Neuron (in vitro differentiated cells): Measurements from ENCODE around the gene FAM89A.
"Not testable (repeated sequence)": the region's sequence is repeated elsewhere in the genome, so short reads cannot be mapped to it uniquely, and the experiment has no call there.

Source experiments
- H2AFZ ChIP-seq: one replicate; pipeline ENCODE4 v1.6.1; 2013; ENCODE audit warnings: low read depth, mild to moderate bottlenecking, inconsistent platforms, low read length, moderate library complexity
- H3K27me3 ChIP-seq: one replicate; pipeline ENCODE4 v1.6.1; 2013; ENCODE audit warnings: low read length; ENCODE audit not compliant: insufficient read depth
- H3K36me3 ChIP-seq: one replicate; pipeline ENCODE4 v1.6.1; 2013; ENCODE audit warnings: low read length; ENCODE audit not compliant: insufficient read depth
- H3K4me1 ChIP-seq: one replicate; pipeline ENCODE4 v1.6.1; 2013; ENCODE audit warnings: low read length; ENCODE audit not compliant: insufficient read depth
- H3K4me3 ChIP-seq: 2 replicates; pipeline ENCODE4 v1.5.1; 2013; ENCODE audit warnings: mild to moderate bottlenecking, low read length, moderate library complexity
- H3K9me3 ChIP-seq: one replicate; pipeline ENCODE4 v1.6.1; 2013; ENCODE audit warnings: low read length

The FAM89A gene

GRCh38 chr1:230987448-230987847, 52.6 kb downstream of the FAM89A start:
- no peak overlapping the region for H2AFZ ChIP-seq
- H3K36me3 ChIP-seq, result peaks cover 19% of the 10 kb centered on the region
- no peaks in the 10 kb centered on the region for H3K4me1 ChIP-seq
- H3K4me3 ChIP-seq, result no peak overlapping the region
- no peaks in the 10 kb centered on the region for H3K9me3 ChIP-seq
- H3K27me3 ChIP-seq, result no peaks in the 10 kb centered on the region

- no peaks in the 10 kb centered on the region for H3K27me3 ChIP-seq
- no peak overlapping the region for H2AFZ ChIP-seq
- no peak overlapping the region for H3K4me3 ChIP-seq
- H3K4me1 ChIP-seq, result no peaks in the 10 kb centered on the region
- H3K36me3 ChIP-seq, result peaks cover 20% of the 10 kb centered on the region
- no peaks in the 10 kb centered on the region for H3K9me3 ChIP-seq
Measured at GRCh38 chr1:230986976-230987375, 53.1 kb downstream of the FAM89A start.

DNA sequence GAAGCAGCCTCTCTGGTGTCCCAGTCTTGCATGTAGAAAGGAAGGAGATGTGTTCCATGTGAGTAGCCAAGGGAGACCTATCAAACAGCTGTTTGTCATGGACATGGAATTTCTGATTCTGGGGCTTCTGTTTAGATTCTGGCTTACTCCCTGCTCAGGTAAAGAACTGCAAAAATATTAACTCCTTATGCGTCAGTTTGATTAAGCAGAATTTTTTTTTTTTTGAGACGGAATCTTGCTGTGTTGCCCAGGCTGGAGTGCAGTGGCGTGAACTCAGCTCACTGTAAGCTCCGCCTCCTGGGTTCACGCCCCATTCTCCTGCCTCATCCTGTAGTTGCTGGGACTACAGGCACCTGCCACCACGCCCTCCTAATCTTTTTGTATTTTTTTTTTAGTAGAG, 54.3 kb downstream of the FAM89A start:
- Histone ChIP-seq H2AFZ (no peak overlapping the region), H3K9me3 (no peaks in the 10 kb centered on the region), H3K36me3 (peaks cover 24% of the 10 kb centered on the region), H3K27me3 (no peaks in the 10 kb centered on the region), H3K4me3 (no peak overlapping the region), H3K4me1 (no peaks in the 10 kb centered on the region)

DNA sequence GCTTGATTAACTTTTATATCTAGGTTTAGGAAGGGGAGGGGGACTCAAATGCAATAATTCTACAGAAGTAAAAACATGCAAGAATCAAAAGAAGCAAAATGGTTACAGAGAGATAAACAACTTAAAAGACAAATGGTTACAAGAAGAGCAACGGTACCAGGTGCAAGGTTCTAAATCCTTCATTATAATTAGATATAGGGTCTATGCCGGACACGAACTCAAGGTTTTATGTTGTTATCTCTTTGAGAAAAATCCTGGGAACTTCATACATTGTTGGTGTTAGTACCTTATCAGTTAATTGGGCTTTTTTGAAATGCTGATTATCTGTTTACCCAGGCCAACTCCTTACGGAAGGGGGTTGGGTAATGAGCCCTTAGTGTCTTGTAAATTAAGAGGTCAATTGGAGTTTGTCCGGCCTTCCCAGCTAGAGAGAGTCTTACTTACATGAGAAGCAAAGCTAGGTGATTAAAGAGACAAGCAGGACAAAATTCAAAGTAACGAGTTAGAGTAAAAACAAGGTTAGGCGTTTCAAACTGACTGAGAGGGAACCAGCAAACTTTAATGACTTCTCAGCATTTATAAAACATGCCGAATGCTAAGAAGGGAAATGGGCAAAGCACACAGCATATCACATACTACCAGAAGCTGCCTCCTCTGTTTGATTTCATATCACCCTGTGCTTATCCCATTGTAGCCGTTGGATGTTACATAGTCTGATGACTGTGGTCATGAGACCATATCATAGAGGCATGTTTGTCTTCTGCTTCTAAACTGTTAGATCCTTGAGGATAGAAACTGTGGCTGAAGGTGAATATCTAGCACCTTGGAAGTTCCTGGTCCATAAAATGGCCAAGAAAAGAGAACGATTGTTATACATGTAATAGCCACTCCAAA, 55.2 kb downstream of the FAM89A start:
- not testable (repeated sequence) for H3K27me3 ChIP-seq, H3K9me3 ChIP-seq, H3K4me1 ChIP-seq, H2AFZ ChIP-seq, H3K4me3 ChIP-seq
- H3K36me3 ChIP-seq, result peaks cover 22% of the 10 kb centered on the region

DNA sequence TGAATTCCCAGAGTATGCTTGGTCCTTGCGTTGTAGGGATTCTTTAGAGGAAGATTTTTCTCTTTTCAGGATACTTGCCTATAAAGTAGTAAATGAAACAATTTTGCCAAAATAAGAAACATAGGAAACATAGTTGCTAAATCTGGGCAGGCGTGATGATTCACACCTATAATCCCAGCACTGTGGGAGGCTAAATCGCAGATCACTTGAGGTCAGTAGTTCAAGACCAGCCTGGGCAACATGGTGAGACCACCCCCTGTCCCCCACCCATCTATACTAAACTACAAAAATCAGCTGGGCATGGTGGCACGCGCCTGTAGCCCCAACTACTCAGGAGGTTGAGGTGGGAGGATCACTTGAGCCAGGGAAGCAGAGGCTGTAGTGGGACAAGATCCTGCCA, 56.2 kb downstream of the FAM89A start:
- Histone ChIP-seq H3K27me3 (no peaks in the 10 kb centered on the region), H2AFZ (no peak overlapping the region), H3K36me3 (peaks cover 22% of the 10 kb centered on the region), H3K4me3 (no peak overlapping the region), H3K4me1 (peaks cover 7% of the 10 kb centered on the region), H3K9me3 (no peaks in the 10 kb centered on the region)

DNA sequence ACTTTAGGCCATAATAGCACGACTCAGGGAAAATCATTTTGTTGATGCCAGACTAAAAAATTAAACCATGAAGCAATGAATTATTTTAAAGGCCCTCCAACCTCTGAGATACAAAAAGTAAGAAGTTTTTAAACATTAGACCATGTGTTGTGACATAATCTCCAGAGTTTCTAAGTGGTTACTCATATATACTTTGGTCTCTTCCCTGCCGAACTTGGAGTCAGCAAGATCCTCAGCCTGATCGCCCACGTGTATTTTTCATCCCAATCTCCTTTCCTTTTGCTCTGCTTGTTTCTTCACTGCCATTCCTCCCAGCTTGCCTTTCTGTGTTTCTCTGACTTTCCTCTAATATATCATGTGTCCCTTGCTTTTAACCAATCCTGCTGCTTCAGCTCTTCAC, 57.4 kb downstream of the FAM89A start:
- Histone ChIP-seq H3K9me3 (no peaks in the 10 kb centered on the region), H3K4me3 (no peak overlapping the region), H3K27me3 (no peaks in the 10 kb centered on the region), H3K4me1 (peaks cover 8% of the 10 kb centered on the region), H2AFZ (no peak overlapping the region), H3K36me3 (peaks cover 22% of the 10 kb centered on the region)

DNA sequence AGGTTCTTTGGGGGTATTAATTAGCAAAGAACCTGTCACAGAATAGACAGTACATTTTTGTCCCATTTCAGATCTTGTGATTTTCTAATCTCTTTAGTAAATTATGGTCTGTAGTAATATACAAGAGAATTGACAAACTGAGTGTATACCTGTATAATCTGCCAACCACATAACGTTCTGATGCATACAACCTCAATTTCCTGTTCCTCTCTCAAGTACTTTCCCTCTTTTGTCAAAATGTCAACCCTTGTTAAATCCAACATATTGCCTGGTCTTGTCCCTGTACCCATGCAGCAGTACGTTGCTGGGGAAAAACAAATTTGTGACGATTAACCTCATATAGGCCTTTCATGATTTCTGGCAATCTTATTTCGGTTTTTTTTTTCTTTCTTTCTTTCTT, 60.1 kb downstream of the FAM89A start:
- no peak overlapping the region for H2AFZ ChIP-seq
- H3K9me3 ChIP-seq, result no peaks in the 10 kb centered on the region
- peaks cover 20% of the 10 kb centered on the region for H3K36me3 ChIP-seq
- H3K4me3 ChIP-seq, result peak overlapping the region; percentile 75
- no peaks in the 10 kb centered on the region for H3K27me3 ChIP-seq
- H3K4me1 ChIP-seq, result peaks cover 13% of the 10 kb centered on the region

DNA sequence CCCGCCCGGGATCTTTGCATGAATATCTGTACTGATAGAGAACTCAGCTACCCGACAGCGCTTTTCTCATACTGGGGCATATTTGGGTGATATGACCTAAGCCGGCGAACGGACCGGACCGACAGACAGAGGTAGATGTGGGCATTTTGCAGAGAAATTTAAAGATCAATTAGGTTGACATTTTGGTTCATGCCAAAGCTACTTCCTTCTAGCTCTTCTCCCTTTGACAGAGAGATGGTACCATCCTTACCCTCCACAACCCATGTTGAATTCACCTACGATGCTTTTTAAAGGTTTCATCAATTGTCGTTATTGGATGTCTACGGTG, 60.7 kb downstream of the FAM89A start:
- H2AFZ ChIP-seq, result peak overlapping the region; percentile 49
- H3K4me3 ChIP-seq, result peak overlapping the region; percentile 75
- H3K36me3 ChIP-seq, result peaks cover 20% of the 10 kb centered on the region
- no peaks in the 10 kb centered on the region for H3K9me3 ChIP-seq
- peaks cover 13% of the 10 kb centered on the region for H3K4me1 ChIP-seq
- H3K27me3 ChIP-seq, result no peaks in the 10 kb centered on the region

DNA sequence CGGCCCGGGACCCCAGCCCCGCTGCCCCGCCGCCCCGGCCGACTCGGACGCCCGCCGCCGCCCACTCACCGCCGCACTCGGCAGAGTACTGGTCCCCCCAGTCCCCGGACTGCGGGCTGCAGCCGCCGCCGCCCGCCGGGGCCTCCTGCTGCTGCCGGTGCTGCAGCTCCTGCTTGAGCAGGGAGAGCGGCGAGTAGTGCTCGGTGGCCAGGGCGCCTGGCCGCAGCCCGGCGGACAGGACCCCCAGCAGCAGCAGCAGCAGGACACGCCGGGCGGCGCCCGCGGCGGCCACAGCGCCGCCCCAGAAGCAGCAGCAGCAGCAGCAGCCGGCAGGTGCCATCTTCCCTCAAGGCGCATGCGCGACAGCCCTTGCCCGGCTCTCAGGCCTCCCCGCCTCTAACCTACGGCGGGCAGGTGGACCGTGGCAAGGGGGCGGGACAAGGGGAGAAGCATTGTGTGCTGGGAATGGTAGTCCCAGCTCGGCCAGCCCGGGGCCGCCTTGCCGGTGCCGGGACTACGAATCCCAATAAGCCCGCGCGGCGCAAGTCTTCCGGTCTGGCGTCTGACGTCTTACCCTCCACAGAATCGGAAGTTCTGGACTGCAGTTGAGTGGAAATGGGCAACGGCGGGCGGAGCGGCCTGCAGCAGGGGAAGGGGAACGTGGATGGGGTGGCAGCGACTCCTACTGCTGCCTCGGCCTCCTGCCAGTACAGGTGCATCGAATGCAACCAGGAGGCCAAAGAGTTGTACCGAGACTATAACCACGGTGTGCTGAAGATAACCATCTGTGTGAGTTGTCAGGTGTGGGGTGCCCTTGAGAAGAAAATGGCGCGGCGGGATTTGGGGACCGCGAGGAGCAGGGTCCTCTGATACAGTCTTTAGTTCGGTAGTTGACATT, 61.3 kb downstream of the FAM89A start, which contains the start of the genes ARV1 and TTC13:
Gene ARV1 (plus strand): TSS at position 604 of the 898 bp plus-strand sequence. CDS start 12 bp downstream, at position 616.
Gene TTC13 (minus strand): TSS at position 371 of the 898 bp plus-strand sequence. CDS start 31 bp downstream, at position 340.
- no peaks in the 10 kb centered on the region for H3K9me3 ChIP-seq
- peaks cover 13% of the 10 kb centered on the region for H3K4me1 ChIP-seq
- peaks cover 20% of the 10 kb centered on the region for H3K36me3 ChIP-seq
- H3K4me3 ChIP-seq, result peak within 1 kb of the TSS; percentile 75
- H2AFZ ChIP-seq, result peak within 1 kb of the TSS; percentile 49
- no peaks in the 10 kb centered on the region for H3K27me3 ChIP-seq

DNA sequence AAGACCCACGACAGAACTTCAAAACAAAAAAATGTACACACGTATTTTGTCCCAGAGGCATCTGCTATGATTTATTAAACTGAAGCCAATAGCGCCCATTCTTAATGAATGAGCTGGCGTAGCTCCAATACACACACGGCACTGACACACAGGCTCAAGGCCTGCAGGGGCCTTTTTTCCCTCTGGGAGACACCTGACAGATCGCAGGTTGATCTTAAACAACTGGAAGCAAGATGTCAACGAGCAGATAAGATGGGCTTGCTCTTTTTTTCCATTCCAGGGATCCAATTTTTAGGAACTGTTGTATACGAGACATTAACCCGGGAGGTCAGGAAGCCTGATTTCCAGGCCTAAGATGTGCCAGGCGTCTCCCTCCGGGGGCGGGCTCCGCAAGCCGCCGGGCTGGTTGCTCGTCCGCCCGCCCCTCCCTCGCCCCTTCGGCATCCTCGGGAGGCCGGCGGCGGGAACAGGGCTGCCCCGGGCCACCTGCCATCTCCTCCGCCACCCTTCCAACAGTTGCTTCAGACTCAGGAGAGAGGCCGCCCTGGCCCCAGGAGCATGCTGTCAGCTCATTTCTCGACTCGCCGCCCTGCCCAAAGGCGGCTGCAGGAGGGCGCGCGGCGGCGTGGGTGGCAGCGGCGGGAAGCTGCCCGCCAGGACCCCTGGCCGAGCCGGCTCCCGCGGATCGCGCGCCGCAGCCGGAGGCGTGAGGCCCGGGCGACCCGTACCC, 62.1 kb downstream of the FAM89A start:
- no peak overlapping the region for H2AFZ ChIP-seq
- no peaks in the 10 kb centered on the region for H3K27me3 ChIP-seq
- peaks cover 18% of the 10 kb centered on the region for H3K36me3 ChIP-seq
- H3K9me3 ChIP-seq, result no peaks in the 10 kb centered on the region
- peaks cover 13% of the 10 kb centered on the region for H3K4me1 ChIP-seq
- peak overlapping the region; percentile 75 for H3K4me3 ChIP-seq

DNA sequence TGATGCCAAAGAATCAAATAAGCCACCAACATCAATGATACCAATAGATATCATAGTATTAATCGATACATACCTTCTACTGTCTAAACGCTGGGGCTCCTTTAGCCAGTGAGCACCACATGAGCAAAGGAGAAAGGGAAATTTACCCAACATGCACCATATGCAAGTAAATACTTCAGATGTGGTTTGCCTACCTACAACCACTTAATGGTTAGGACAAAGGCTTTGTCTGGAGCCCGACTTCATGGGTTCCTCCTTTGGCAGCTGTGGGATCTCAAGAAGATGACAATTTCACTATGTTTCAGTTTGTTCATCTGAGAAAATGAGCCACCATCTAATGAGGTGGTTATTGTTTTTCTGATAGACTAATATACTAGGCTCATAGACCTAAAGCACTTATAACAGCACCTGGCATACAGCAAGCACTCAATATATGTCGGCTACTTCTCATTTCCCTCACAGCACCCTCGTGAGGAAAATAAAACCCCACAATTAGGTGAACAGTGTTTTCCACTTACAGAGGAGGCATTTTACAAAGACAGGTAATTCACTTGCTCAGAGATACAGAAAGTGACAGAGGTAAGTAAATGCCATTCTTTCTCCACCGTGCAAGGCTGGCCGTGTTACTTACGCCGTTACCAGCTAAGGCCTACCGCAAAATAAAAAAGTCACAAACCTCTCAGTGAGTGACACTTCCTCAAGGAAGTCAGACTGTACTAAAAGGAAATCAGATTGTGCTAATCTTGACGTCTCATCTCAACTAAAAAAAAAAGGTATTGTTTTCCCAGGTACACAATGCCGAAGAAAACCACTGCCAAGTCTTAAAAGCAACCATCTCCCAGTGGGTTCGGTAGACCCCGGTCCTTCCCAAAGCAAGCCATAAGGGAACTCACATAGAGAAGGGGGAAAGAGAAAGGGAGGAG, 63.0 kb downstream of the FAM89A start:
- Histone ChIP-seq H2AFZ (no peak overlapping the region), H3K4me1 (peaks cover 13% of the 10 kb centered on the region), H3K9me3 (no peaks in the 10 kb centered on the region), H3K27me3 (no peaks in the 10 kb centered on the region), H3K4me3 (peak overlapping the region; percentile 75), H3K36me3 (peaks cover 13% of the 10 kb centered on the region)

- H3K27me3 ChIP-seq, result no peaks in the 10 kb centered on the region
- H3K36me3 ChIP-seq, result peaks cover 7% of the 10 kb centered on the region
- H3K9me3 ChIP-seq, result no peaks in the 10 kb centered on the region
- H3K4me1 ChIP-seq, result peaks cover 13% of the 10 kb centered on the region
- H2AFZ ChIP-seq, result no peak overlapping the region
- H3K4me3 ChIP-seq, result no peak overlapping the region
Measured at GRCh38 chr1:230976360-230976759, 63.7 kb downstream of the FAM89A start.
